Fibroblast of mammary gland (primary cell): ENCODE results near the gene ENTPD2.

ENCODE experiments used
- DNase-seq: peaks from one replicate; pipeline ENCODE4 v3.0.0-alpha.2; 2010; ENCODE audit warnings: low read depth
- H3K4me3 ChIP-seq: 2 replicates; pipeline ENCODE4 v1.5.1; 2011; ENCODE audit warnings: low read depth, mild to moderate bottlenecking, low read length, moderate library complexity; ENCODE audit not compliant: control insufficient read depth
- TF ChIP-seq, protein P1 (sequence below): conservative IDR thresholded peaks from 2 replicates; pipeline ENCODE4 v1.5.1; 2011; ENCODE audit warnings: low read depth, low read length, inconsistent platforms; ENCODE audit not compliant: control insufficient read depth, insufficient read depth

ENTPD2 gene

DNA sequence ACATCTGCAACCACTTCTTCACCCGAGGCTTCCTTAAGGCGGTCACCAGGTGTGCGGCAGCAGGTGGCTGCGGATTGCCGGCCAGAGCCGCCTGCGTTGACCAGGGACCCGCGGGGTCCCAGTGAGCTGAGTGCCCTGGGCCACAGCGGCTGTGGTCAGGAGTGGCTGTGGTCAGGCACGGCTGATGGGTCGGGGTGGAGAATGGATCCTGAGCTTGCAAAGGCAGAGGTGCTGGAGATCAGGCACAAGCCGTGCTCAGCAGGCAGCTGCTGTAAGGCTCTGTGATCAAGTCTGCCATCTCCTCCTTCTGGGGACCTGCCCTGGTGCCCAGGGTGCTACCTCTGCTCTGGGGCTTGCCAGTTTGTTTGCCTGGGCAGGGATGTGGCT lies 25.5 kb upstream of the ENTPD2 start:
- TF ChIP-seq, protein P1, sequence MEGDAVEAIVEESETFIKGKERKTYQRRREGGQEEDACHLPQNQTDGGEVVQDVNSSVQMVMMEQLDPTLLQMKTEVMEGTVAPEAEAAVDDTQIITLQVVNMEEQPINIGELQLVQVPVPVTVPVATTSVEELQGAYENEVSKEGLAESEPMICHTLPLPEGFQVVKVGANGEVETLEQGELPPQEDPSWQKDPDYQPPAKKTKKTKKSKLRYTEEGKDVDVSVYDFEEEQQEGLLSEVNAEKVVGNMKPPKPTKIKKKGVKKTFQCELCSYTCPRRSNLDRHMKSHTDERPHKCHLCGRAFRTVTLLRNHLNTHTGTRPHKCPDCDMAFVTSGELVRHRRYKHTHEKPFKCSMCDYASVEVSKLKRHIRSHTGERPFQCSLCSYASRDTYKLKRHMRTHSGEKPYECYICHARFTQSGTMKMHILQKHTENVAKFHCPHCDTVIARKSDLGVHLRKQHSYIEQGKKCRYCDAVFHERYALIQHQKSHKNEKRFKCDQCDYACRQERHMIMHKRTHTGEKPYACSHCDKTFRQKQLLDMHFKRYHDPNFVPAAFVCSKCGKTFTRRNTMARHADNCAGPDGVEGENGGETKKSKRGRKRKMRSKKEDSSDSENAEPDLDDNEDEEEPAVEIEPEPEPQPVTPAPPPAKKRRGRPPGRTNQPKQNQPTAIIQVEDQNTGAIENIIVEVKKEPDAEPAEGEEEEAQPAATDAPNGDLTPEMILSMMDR: no peak
- no peak for DNase-seq
- H3K4me3 ChIP-seq: no peak overlapping the region

GRCh38 chr9:137078701-137079400 lies 25.0 kb upstream of the ENTPD2 start:
- no peak for DNase-seq
- peak overlapping the region; percentile 63 for H3K4me3 ChIP-seq
- TF ChIP-seq, protein P1: no peak

DNA sequence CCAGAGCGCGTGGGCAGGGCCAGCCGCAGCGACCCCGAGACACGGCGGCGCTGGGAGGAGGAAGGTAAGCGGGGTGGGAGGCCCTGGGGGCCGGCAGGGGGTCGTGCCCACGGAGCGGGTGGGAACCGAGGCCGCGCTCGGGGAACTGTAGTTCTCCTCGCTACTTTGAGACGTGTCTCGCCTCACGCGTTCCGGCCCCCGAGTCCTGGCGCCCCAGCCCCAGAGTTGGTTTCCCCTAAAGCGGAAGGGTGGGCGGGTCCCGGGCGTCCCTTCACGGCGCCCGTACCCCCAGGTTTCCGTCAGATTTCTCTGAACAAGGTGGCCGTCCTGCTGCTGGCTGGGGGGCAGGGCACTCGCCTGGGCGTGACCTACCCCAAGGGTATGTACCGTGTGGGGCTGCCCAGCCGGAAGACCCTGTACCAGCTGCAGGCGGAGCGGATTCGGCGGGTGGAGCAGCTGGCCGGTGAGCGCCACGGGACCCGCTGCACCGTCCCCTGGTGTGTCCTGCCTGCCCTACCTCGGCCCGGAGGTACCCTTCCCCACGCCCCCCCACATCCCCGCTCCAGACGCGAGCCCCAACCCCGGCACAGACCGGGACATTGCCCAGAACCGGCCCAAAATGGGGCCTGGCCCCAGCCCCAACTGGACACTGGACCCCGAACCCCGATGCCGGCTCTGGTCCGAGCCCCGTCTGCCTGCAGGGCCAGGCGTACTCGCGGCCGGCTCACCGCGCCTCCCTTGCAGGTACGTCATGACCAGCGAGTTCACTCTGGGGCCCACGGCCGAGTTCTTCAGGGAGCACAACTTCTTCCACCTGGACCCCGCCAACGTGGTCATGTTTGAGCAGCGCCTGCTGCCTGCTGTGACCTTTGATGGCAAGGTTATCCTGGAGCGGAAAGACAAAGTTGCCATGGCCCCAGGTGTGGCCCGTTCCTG lies 24.2 kb upstream of the ENTPD2 start:
- TF ChIP-seq, protein P1: no peak
- no peak for DNase-seq
- peak overlapping the region; percentile 63 for H3K4me3 ChIP-seq

DNA sequence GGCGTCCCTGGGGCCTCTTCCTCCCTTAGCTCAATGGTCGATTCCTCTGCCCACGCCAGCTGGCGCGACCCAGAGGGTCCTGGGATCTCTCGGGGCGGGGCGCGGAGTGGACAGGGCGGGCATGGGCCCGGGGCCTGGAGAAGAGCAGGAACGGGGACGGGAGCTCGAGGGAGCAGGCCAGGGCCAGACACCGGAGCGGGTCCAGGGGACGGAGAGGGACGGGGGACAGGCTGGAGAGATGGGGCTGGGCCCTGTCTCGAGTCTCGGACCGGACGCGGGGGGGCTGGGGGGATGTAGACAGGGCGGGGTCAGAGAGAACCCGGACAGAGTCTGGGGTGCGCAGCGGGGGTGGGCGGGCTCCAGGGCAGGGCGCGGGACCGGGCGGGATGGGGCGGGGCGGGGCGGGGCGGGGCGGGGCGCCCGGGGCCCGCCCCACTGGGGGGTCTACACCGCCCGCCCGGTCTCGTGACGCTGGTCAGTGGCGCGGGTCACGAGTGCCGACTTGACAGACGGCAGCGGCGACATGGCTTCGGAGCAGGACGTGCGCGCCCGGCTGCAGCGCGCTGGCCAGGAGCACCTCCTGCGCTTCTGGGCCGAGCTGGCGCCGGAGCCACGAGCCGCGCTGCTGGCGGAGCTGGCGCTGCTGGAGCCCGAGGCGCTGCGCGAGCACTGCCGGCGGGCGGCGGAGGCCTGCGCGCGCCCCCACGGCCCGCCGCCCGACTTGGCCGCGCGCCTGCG lies 23.3 kb upstream of the ENTPD2 start, which contains the start of gene UAP1L1:
TSS of gene UAP1L1 (plus strand) at position 508 of the 738 bp plus-strand sequence. CDS start at position 524, 16 bp downstream.
- H3K4me3 ChIP-seq: peak within 1 kb of the TSS; percentile 63
- peak; percentile 52 for DNase-seq
- TF ChIP-seq, protein P1: no peak

GRCh38 chr9:137076636-137077009 lies 22.8 kb upstream of the ENTPD2 start:
- peak overlapping the region; percentile 39 for H3K4me3 ChIP-seq
- TF ChIP-seq, protein P1: no peak
- DNase-seq: no peak

- TF ChIP-seq, protein P1: no peak
- H3K4me3 ChIP-seq: no peak overlapping the region
- DNase-seq: no peak
These were observed 21.5 kb upstream of the ENTPD2 start for GRCh38 chr9:137075275-137075775.
